ENCODE results near the gene CHP2.

Gene CHP2

DNA sequence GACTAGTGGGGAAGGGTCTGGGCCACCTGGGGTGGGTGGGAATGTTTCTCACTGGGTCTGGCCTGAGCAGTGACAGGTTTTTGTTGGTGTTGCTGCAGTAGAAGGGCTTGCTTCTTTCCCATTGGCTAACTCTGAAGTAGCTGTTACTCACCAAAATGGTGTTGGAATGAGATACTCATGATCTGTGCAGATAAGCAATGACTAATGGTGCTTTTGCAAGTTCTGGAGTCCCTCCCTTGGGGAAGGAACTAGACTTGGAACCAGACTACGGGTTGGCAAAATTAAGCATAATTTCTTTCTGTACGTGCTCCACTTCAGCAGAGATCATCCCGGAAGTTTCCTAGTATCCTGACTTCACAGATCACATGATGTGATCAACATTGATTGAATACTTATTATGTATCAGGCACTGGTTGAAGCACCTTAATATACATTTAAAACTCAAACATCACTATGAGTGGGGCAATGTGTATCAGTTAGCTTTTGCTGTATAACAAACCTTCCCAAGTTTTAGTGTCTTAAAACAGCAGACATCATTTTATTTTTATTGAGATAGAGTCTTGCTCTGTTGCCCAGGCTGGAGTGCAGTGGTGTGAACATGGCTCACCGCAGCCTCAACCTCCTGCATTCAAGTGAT lies 30.1 kb downstream of the CHP2 start:
- Histone ChIP-seq H3K36me3 (replicated peaks; ENCODE audit: low read depth, low read length) (no peaks in the 10 kb centered on the region), H3K4me3 (ENCODE audit: low read length) (no peak overlapping the region), H3K9me3 (ENCODE audit: insufficient read depth, low read length) (no peaks in the 10 kb centered on the region), H3K27me3 (ENCODE audit: low read depth, low read length) (peaks cover 45% of the 10 kb centered on the region), H3K9ac (ENCODE audit: low read length) (no peak overlapping the region), H4K20me1 (ENCODE audit: insufficient read depth, low read length) (no peaks in the 10 kb centered on the region), H2AFZ (ENCODE audit: low read depth, low read length) (no peak overlapping the region), H3K27ac (ENCODE audit: low read length) (no peak overlapping the region), H3K79me2 (ENCODE audit: low read length) (no peaks in the 10 kb centered on the region), H3K4me1 (ENCODE audit: low read length) (no peaks in the 10 kb centered on the region), H3K4me2 (ENCODE audit: low read length) (no peak overlapping the region)
- TF ChIP-seq EZH2phosphoT487 (IDR thresholded peaks at IDR 0.05; ENCODE audit: low read depth): no peak
- TF ChIP-seq, protein P1, sequence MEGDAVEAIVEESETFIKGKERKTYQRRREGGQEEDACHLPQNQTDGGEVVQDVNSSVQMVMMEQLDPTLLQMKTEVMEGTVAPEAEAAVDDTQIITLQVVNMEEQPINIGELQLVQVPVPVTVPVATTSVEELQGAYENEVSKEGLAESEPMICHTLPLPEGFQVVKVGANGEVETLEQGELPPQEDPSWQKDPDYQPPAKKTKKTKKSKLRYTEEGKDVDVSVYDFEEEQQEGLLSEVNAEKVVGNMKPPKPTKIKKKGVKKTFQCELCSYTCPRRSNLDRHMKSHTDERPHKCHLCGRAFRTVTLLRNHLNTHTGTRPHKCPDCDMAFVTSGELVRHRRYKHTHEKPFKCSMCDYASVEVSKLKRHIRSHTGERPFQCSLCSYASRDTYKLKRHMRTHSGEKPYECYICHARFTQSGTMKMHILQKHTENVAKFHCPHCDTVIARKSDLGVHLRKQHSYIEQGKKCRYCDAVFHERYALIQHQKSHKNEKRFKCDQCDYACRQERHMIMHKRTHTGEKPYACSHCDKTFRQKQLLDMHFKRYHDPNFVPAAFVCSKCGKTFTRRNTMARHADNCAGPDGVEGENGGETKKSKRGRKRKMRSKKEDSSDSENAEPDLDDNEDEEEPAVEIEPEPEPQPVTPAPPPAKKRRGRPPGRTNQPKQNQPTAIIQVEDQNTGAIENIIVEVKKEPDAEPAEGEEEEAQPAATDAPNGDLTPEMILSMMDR (IDR thresholded peaks at IDR 0.05; ENCODE audit: low read depth, low read length): no peak

DNA sequence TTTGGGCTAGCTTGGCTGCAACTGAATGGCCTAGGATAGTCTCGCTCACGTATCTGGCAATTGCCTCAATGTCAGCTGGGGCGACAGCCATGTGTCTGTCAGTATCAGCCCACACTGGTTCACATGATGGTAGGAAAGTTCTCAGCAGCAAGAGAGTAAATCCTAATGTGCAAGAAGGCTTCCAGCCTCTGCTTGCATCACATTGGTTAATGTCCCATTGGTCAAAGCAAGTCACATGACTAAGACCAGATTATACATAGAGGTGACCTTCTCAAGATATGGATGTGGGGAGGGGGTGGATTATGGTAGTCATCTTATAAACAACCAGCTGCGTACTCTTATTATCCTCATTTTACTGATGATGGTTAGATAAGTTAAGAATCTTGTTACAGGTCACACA lies 31.0 kb downstream of the CHP2 start:
- H3K27me3 ChIP-seq (ENCODE audit: low read depth, low read length): peaks cover 39% of the 10 kb centered on the region
- no peaks in the 10 kb centered on the region for H4K20me1 ChIP-seq (ENCODE audit: insufficient read depth, low read length)
- TF ChIP-seq EZH2phosphoT487 (IDR thresholded peaks at IDR 0.05; ENCODE audit: low read depth): no peak
- TF ChIP-seq, protein P1 (IDR thresholded peaks at IDR 0.05; ENCODE audit: low read depth, low read length): no peak
- H3K36me3 ChIP-seq (replicated peaks; ENCODE audit: low read depth, low read length): no peaks in the 10 kb centered on the region
- no peaks in the 10 kb centered on the region for H3K4me1 ChIP-seq (ENCODE audit: low read length)
- H3K79me2 ChIP-seq (ENCODE audit: low read length): no peaks in the 10 kb centered on the region
- H3K4me2 ChIP-seq (ENCODE audit: low read length): no peak overlapping the region
- no peak overlapping the region for H3K9ac ChIP-seq (ENCODE audit: low read length)
- no peak overlapping the region for H3K27ac ChIP-seq (ENCODE audit: low read length)
- H2AFZ ChIP-seq (ENCODE audit: low read depth, low read length): no peak overlapping the region
- H3K4me3 ChIP-seq (ENCODE audit: low read length): no peak overlapping the region
- no peaks in the 10 kb centered on the region for H3K9me3 ChIP-seq (ENCODE audit: insufficient read depth, low read length)

DNA sequence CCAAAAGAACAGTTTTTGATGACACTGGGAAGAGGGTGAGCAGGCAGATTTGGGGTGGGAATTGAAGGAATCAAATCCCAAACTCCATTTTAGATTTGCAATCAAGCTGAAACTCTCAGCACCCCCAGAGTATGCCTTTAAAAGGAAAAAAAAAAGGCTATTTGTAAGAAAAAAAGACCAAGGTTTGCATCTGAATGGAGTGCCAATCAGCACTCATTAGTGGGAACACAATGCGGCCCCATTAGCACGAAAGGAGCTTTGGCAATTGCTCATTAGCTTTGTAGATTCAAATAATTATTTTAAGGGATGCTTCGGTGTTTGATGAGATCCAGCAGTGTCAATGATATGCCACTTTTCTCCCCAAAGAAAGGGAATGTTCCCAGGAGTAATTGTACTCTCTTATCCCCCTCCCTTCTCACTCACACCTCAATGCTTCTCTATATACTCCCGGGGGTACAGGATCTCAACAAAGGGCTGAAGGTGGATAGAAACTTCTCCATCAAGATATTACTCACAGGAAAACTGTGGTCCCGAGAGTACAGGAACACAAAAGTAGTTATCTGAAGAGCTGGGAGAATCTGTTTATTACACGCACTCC lies 32.2 kb downstream of the CHP2 start:
- Histone ChIP-seq H4K20me1 (ENCODE audit: insufficient read depth, low read length) (no peaks in the 10 kb centered on the region), H3K9me3 (ENCODE audit: insufficient read depth, low read length) (no peaks in the 10 kb centered on the region), H3K79me2 (ENCODE audit: low read length) (no peaks in the 10 kb centered on the region), H3K9ac (ENCODE audit: low read length) (no peak overlapping the region), H3K4me1 (ENCODE audit: low read length) (no peaks in the 10 kb centered on the region), H3K4me2 (ENCODE audit: low read length) (no peak overlapping the region), H3K4me3 (ENCODE audit: low read length) (no peak overlapping the region), H2AFZ (ENCODE audit: low read depth, low read length) (no peak overlapping the region), H3K27ac (ENCODE audit: low read length) (no peak overlapping the region), H3K36me3 (replicated peaks; ENCODE audit: low read depth, low read length) (no peaks in the 10 kb centered on the region), H3K27me3 (ENCODE audit: low read depth, low read length) (peaks cover 33% of the 10 kb centered on the region)
- no peak for TF ChIP-seq EZH2phosphoT487 (IDR thresholded peaks at IDR 0.05; ENCODE audit: low read depth)
- TF ChIP-seq, protein P1 (IDR thresholded peaks at IDR 0.05; ENCODE audit: low read depth, low read length): no peak

DNA sequence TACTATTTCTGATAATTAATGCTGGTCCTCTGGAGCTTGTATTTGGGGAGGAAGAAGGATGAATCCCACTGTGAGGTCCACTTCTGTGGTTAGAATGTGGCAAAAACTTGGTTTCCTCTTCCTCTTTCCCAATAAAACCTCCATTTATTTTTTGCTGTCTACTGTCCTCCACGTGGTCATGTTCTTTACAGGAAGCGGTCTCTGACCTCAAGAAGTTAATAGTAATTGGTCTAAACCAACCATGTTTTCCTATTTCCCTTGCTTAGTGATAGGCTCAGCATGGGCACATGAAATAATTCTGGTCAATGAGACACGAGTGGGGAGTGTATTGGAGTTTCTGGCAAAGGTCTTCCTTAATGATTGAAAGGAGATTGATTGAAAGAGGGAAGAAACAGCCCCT lies 33.9 kb downstream of the CHP2 start:
- TF ChIP-seq EZH2phosphoT487 (IDR thresholded peaks at IDR 0.05; ENCODE audit: low read depth): no peak
- TF ChIP-seq, protein P1 (IDR thresholded peaks at IDR 0.05; ENCODE audit: low read depth, low read length): no peak
- no peak overlapping the region for H3K4me3 ChIP-seq (ENCODE audit: low read length)
- no peaks in the 10 kb centered on the region for H3K79me2 ChIP-seq (ENCODE audit: low read length)
- H3K27ac ChIP-seq (ENCODE audit: low read length): no peak overlapping the region
- H3K36me3 ChIP-seq (replicated peaks; ENCODE audit: low read depth, low read length): no peaks in the 10 kb centered on the region
- H2AFZ ChIP-seq (ENCODE audit: low read depth, low read length): no peak overlapping the region
- H3K9me3 ChIP-seq (ENCODE audit: insufficient read depth, low read length): no peaks in the 10 kb centered on the region
- peaks cover 33% of the 10 kb centered on the region for H3K27me3 ChIP-seq (ENCODE audit: low read depth, low read length)
- H3K4me2 ChIP-seq (ENCODE audit: low read length): no peak overlapping the region
- H4K20me1 ChIP-seq (ENCODE audit: insufficient read depth, low read length): no peaks in the 10 kb centered on the region
- H3K9ac ChIP-seq (ENCODE audit: low read length): no peak overlapping the region
- no peaks in the 10 kb centered on the region for H3K4me1 ChIP-seq (ENCODE audit: low read length)
